ENCODE data around the gene MAPK13.

The MAPK13 gene

GRCh38 chr6:36099869-36100483, 30.3 kb upstream of the MAPK13 start:
- DNase-seq = no peak
- intact Hi-C loops (cut with DNase I; ENCODE audit: low total_unique reads) = no loop called here
- H3K27ac ChIP-seq = no peak overlapping the region

DNA sequence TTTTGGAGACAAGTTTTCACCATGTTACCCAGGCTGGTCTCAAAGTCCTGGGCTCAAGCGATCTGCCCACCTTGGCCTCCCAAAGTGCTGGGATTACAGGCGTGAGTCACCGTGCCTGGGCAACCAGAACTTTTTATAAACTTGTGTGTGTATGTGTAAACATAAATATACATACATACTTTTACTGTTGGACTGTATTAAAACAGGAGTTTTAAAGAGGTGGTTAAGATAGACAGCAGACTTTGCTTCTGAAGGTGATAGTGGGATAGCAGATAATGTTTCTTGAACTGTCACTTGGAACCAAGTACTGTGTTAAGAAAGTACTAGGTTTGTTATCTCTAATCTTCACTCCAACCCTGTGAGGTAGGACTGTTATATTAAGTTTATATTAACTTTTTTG, 28.6 kb upstream of the MAPK13 start:
- Histone ChIP-seq H3K27me3 (no peaks in the 10 kb centered on the region), H3K4me1 (no peaks in the 10 kb centered on the region), H3K9me3 (no peaks in the 10 kb centered on the region), H3K4me3 (no peak overlapping the region), H3K36me3 (peaks cover 24 to 71% (median 41%) of the 10 kb centered on the region in 3 donors), H3K27ac (no peak overlapping the region)
- intact Hi-C loops (cut with DNase I; ENCODE audit: low total_unique reads) = no loop called here
- DNase-seq = no peak
- TF ChIP-seq, protein P1, sequence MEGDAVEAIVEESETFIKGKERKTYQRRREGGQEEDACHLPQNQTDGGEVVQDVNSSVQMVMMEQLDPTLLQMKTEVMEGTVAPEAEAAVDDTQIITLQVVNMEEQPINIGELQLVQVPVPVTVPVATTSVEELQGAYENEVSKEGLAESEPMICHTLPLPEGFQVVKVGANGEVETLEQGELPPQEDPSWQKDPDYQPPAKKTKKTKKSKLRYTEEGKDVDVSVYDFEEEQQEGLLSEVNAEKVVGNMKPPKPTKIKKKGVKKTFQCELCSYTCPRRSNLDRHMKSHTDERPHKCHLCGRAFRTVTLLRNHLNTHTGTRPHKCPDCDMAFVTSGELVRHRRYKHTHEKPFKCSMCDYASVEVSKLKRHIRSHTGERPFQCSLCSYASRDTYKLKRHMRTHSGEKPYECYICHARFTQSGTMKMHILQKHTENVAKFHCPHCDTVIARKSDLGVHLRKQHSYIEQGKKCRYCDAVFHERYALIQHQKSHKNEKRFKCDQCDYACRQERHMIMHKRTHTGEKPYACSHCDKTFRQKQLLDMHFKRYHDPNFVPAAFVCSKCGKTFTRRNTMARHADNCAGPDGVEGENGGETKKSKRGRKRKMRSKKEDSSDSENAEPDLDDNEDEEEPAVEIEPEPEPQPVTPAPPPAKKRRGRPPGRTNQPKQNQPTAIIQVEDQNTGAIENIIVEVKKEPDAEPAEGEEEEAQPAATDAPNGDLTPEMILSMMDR (IDR thresholded peaks at IDR 0.05) = no peak

More at GRCh38 chr6:36099869-36100483, 30.3 kb upstream of the MAPK13 start:
- Histone ChIP-seq H3K27me3 (no peaks in the 10 kb centered on the region), H3K36me3 (peaks cover 28 to 69% (median 46%) of the 10 kb centered on the region in 3 donors), H3K4me3 (no peak overlapping the region), H3K9me3 (no peaks in the 10 kb centered on the region), H3K4me1 (peaks cover 0 to 6% (median 2%) of the 10 kb centered on the region in 4 donors)
- TF ChIP-seq, protein P1 (IDR thresholded peaks at IDR 0.05) = no peak

DNA sequence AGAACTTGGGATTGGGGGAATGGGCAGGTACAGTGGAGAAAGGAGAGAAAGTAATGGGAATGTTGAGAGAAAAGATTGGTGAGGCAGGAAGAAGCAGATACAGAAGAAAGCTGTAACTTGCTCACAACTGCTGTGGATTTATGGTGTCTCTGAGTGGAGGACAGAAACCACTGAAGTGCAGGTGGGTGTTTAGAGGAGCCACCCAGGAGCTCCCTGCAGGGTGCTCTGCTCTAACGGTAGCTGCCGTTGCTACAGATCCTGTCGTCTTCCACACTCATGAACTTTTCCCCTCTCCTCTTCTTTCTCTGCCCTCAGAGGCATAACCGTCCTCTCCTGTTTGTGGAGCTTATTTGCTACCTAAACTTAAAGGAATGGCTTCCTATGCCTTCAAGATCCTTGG, 27.5 kb upstream of the MAPK13 start:
- no peaks in the 10 kb centered on the region for H3K9me3 ChIP-seq
- no peaks in the 10 kb centered on the region for H3K4me1 ChIP-seq
- no peak overlapping the region for H3K27ac ChIP-seq
- intact Hi-C loops (cut with DNase I; ENCODE audit: low total_unique reads) = no loop called here
- H3K36me3 ChIP-seq = peaks cover 25 to 72% (median 40%) of the 10 kb centered on the region in 3 donors
- TF ChIP-seq, protein P1 (IDR thresholded peaks at IDR 0.05) = no peak
- DNase-seq = no peak
- H3K27me3 ChIP-seq = no peaks in the 10 kb centered on the region
- no peak overlapping the region for H3K4me3 ChIP-seq

GRCh38 chr6:36104836-36105235, 25.5 kb upstream of the MAPK13 start:
- intact Hi-C loops (cut with DNase I; ENCODE audit: low total_unique reads) = no loop called here
- H3K4me1 ChIP-seq = no peaks in the 10 kb centered on the region
- TF ChIP-seq, protein P1 (IDR thresholded peaks at IDR 0.05) = no peak
- no peaks in the 10 kb centered on the region for H3K27me3 ChIP-seq
- H3K9me3 ChIP-seq = no peaks in the 10 kb centered on the region
- H3K36me3 ChIP-seq = peaks cover 42 to 88% (median 58%) of the 10 kb centered on the region in 3 donors
- no peak overlapping the region for H3K27ac ChIP-seq
- no peak overlapping the region for H3K4me3 ChIP-seq
- no peak for DNase-seq

DNA sequence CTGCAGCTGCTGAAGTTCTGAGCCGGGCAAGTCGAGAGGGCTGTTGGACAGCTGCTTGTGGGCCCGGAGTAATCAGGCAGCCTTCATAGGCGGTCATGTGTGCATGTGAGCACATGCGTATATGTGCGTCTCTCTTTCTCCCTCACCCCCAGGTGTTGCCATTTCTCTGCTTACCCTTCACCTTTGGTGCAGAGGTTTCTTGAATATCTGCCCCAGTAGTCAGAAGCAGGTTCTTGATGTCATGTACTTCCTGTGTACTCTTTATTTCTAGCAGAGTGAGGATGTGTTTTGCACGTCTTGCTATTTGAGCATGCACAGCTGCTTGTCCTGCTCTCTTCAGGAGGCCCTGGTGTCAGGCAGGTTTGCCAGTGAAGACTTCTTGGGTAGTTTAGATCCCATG, 21.2 kb upstream of the MAPK13 start:
- intact Hi-C loops (cut with DNase I; ENCODE audit: low total_unique reads) = no loop called here
- no peak overlapping the region for H3K27ac ChIP-seq
- H3K4me1 ChIP-seq = no peaks in the 10 kb centered on the region
- TF ChIP-seq, protein P1 (IDR thresholded peaks at IDR 0.05) = no peak
- H3K9me3 ChIP-seq = no peaks in the 10 kb centered on the region
- no peak overlapping the region for H3K4me3 ChIP-seq
- no peaks in the 10 kb centered on the region for H3K27me3 ChIP-seq
- H3K36me3 ChIP-seq = peaks cover 32 to 85% (median 56%) of the 10 kb centered on the region in 3 donors
- DNase-seq = no peak

Data from tibial artery (tissue), 4 donors.